GM19372 (cell line): ENCODE data around the gene CARD19.
"Not testable (repeated sequence)": the region's sequence is repeated elsewhere in the genome, so short reads cannot be mapped to it uniquely, and the experiment has no call there.

Experiments
- ATAC-seq: cut with Tn5 transposase; IDR thresholded peaks from one replicate; pipeline ENCODE4 v1.9.1; 2021; ENCODE audit warnings: mild to moderate bottlenecking, low read depth, moderate library complexity; ENCODE audit not compliant: unreplicated experiment

Gene CARD19

DNA sequence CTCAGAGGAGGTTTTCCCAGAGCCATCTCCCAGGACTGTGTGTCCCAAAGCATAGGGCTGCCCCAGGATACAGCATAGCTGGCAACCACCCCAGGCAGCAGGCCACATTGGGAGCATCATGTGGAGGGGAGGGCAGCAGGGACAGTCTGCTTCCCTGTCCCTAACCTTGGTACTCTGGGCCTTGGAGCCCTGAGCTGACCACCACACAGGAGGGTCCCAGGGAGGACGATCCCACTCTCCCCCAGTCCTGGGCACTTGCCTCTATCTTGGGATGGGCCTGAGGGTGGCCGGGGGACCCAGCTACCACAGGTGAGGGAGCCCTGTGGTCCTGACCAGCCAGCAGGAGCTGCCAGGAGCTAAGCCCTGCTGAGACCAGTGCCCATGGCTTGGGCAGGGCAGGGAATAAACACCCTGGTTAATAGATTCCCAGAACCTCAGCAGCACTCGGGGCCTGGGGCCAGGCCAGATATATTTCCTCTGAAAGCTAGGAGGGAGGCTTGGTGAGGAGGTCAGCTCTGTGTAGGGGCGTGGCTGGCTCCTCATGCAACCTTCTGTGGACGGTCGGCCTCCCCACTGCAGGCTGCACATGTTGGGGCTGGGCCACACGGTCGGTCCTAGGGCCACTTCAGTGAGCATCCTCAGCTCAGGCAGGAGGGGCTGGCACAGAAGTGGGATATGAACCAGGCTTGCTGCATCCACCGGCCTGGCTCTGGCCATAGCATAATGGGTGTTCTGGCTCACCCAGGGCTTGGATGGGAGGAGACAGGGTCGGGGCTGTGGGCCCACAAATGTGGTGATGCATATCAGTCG is 33.9 kb downstream of the CARD19 start:
- no peak for ATAC-seq

- ATAC-seq = no peak
Observed at GRCh38 chr9:93130861-93131481, 35.0 kb downstream of the CARD19 start.

DNA sequence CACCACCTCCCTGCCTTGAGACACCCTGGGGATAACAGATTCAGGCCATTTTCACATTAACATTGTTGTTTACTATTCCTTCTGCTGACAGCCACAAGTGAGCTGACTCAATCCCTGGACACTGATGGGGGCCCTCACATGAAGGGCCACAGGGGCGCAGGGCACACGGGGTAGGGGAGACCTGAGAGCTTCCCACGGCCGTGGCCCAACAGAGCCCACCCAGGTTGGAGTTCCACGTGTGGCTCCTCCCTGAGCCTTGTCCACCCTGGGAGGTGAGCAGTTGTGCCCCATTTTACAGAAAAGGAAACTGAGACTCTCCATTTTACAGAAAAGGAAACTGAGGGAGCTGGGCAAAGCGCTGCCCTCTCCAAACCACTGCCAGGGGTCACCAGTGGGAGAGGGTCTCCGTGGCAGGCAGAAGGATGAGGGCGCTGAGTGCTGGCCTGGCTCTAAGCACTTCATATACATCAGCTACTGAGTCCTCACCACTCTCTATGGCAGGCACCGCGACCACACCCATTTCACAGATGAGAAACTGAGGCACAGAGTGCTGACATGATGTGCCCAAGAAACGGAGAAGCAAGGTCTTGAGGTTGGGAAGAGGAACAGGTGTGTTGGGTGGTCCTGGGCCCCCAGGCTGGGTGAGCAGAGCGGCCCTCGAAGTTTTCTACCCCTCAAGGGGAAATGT is 35.7 kb downstream of the CARD19 start:
- ATAC-seq = no peak

- ATAC-seq = no peak
Observed at GRCh38 chr9:93132287-93132927, 36.4 kb downstream of the CARD19 start.

- ATAC-seq = peak; percentile 46
Observed at GRCh38 chr9:93132946-93133680, 37.1 kb downstream of the CARD19 start.

DNA sequence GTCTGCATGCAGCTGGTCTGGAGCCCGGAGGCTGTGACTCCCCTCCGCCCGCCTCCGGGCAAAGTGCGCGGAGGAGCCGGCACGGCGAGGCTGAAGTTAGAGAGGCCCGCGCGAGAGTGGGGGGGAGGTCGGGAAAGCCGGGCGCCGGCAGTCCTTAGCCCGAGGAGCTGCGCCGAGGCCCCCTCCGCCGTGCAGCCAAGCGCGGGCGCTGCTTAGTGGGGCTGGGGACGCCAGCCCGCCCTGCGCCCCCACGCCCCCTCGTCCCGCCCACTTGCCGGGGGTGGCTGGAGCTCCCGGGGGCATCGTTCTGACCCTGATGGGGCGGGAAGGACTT is 37.6 kb downstream of the CARD19 start:
- ATAC-seq = no peak

- peak; percentile 63 for ATAC-seq
Observed at GRCh38 chr9:93134015-93134739, 38.2 kb downstream of the CARD19 start, which contains the start of gene NINJ1. Gene NINJ1 (minus strand): TSS chr9:93134251. CDS start chr9:93134217, 34 bp downstream.

DNA sequence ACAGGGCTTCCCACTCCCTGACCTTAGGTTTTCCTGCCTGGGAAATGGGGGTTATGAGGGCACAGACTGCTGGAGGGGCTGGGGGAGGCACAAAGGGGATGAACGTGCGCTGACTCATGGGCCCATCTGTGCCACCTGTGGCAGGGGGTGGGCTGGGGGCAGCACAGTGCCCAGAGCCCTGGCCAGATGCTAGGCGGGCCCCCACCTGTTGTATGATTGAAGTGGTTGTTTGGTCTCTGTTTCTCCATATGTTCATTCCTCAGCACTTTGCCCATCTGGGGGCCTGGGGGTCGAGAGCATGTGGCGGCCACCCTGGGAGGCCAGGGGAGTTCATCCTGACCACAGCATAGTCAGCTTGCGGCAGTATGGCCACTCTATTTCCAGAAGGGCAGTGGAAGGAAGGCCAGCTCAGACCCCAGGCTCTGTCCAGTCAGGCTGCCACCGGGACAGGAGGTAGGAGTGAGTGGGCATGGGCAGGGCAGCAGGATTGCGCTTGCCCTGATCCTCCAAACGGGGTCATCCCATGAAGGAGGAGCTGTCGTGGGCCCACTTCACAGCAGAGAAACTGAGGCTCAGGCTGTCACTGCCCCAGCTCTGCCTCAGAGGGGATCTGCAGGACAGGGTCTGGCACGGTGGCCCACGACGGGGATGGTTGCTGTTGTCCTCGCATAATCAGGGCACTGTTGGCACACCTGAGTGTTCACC is 38.9 kb downstream of the CARD19 start:
- ATAC-seq = no peak

- ATAC-seq = no peak
Observed at GRCh38 chr9:93136011-93136440, 40.0 kb downstream of the CARD19 start.

GRCh38 chr9:93137362-93137761 is 41.3 kb downstream of the CARD19 start:
- ATAC-seq = no peak

DNA sequence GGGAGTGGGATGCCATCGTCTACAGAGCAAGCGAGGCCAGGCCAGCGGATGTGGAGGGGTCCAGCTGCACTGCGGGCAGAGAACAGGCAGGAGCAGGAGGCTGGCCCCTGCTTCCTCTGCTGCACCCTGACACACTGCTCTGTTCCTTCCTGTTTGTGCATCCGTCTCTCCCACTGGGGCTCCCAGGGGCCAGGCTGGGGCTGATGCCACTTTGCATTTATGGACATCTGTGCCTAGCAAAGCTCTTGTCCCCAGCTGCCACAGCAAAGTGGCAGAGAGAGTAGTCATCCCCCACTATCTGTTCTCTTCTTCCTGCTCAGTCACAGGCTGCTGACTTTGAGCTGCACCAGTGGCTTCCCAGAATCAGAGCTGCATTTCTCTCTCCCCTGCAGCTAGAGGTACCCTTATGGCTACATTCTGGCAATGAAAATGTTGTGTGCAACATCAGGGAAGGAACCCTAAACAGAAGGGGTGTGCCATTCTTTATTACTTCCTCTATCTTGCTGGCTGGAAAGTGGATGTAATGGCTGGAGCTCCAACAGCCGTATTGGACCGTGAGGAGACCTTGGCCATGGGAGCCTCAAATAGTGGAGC is 42.3 kb downstream of the CARD19 start:
- ATAC-seq = no peak

- no peak for ATAC-seq
Observed at GRCh38 chr9:93139365-93140182, 43.6 kb downstream of the CARD19 start.

DNA sequence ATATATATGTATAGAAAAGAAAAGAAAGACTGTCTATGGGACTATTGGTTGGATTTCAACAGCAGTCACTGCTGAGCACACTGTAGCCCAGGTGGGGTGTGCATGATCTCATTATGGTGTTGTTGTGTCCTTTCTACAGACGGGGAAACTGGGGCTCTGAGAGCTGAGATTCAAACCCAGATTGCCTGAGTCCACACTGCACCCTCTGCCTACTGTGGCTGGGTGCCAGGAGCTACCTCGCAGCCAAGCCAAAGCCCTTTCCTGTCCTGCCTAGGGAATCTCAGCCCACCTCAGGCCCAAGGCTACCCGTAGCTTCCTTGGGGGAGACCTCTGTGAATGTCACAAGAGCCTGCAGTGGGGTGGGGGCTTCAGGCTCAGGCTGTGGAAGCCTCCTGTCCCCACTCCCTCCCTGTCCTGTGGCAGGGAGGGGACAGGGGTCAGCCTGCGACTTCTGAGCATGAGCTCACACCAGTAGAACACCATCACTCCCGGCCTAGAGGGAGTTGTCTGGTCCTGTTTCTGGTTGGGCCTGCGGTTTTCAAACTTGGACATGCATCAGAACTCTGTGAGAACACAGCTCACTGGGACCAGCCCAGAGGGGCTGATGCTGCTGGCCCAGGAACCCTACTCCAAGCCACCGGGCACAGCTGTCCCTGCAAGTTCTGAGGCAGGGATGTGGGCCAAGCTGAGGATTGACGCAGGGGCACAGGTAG is 45.9 kb downstream of the CARD19 start:
- ATAC-seq = no peak

DNA sequence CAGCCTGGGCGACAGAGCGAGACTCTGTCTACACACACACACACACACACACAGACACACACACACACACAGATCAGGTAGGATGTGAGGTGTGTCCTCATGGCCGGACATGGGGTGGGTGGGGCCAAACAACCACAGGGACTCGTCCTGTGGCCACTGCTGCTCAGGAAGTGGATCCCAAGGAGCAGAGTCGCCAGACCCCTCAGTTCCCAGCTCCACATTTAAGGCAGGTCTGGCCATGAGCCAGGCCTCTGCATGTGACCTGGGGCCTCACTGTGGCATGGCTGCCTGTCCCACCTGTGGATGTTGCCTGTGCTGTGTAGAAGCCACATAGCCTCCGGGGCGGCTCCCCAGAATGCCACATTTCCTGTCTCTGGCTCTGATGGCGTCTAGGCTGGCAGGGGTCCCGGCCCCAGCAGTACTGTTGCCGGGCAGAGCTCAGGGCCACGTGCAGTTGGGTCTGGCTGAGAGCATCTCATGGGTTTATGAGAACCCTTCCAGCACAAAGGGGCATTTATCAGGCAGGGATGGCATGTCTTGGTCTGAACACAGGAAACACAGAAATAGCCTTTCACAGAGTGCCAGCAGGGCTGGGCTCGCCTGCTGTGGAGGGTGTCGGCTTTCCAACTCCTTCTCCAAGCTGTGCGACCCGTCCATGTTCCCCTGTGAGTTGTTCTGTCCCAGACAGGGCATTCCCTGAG is 48.0 kb downstream of the CARD19 start:
- no peak for ATAC-seq

GRCh38 chr9:93146696-93147095 is 50.7 kb downstream of the CARD19 start:
- not testable (repeated sequence) for ATAC-seq

DNA sequence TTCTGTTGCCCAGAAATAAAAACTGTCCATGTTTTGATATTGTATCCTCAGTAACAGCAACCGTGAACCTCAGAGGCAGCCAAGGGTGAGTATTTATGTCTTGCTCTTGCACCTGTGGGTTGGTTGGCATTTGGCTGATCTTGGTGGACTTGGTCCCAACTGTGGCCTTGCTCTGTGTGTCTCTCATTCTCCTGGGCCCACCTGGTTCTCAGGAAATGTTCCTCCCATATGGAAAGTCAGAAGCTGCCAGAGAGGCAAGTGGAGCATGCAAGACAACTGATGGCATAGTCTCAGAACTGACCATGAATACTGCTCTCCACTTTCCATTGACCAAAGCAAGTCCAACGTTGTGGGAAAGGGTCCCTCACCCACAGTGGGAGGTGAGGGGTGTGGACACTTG is 51.6 kb downstream of the CARD19 start:
- ATAC-seq = no peak

- ATAC-seq = no peak
Observed at GRCh38 chr9:93148721-93149120, 52.7 kb downstream of the CARD19 start.
